ENCODE measurements around the gene SNRPA1. TPM values are rescaled to one million over a fixed set of nuclear protein-coding genes. Genes with fewer than 3 reads are reported as not detected.
"Not testable (repeated sequence)": the region's sequence is repeated elsewhere in the genome, so short reads cannot be mapped to it uniquely, and the experiment has no call there.

SNRPA1 gene
- total RNA-seq, 1 donor from 2014 or later, result 62.4 TPM

DNA sequence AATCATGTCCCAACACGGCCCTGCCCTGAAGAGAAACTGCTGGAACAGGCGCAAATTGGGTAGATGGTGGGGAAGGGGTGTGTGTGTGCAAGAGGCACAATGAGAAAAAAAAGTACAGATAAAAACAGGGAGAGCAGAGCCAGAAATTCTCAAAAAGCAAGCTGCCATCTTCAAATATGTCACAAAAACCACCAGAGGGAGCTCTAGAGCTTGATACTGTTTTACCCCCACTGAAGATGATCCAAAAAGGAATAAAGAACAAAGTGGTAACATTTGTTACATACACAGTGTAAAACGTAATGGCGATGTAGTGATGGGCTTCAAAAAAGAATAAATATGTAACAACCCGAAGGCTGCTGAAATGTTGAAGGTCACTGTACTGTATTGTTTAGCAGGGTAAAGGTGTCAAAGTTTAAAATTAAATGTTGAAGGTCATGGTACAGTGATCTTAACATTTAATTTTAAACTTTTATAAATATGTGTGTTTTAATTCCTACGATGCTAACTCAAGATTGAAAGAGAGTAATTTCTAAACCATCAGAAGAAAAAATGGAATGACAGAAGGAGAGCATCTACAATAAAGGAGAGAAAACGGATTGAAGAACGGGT lies 6.0 kb downstream of the SNRPA1 start:
- peak; percentile 73 for TF ChIP-seq CTCF (conservative IDR thresholded peaks at IDR 0.05; ENCODE audit: low read depth, low read length)
- no peak for DNase-seq (ENCODE audit: low read depth)
- H3K4me3 ChIP-seq (ENCODE audit: low read depth, low read length), result no peak overlapping the region

DNA sequence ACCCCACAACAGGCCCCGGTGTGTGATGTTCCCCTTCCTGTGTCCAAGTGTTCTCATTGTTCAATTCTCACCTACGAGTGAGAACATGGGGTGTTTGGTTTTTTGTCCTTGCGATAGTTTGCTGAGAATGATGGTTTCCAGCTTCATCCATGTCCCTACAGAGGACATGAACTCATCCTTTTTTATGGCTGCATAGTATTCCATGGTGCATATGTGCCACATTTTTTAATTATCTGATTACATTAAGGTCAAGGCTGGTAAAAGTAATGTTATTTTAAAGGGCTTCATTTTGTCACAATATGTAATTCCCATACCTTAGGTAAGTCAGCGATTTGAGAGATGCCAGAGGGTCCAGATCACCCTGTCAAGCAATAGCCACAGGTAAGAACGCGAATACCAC lies 7.7 kb downstream of the SNRPA1 start:
- not testable (repeated sequence) for H3K4me3 ChIP-seq (ENCODE audit: low read depth, low read length); DNase-seq (ENCODE audit: low read depth)

- TF ChIP-seq CTCF (conservative IDR thresholded peaks at IDR 0.05; ENCODE audit: low read depth, low read length), result no peak
Measured at GRCh38 chr15:101286471-101287114, 8.5 kb downstream of the SNRPA1 start.

GRCh38 chr15:101283931-101284330 lies 11.1 kb downstream of the SNRPA1 start:
- no peak for TF ChIP-seq CTCF (conservative IDR thresholded peaks at IDR 0.05; ENCODE audit: low read depth, low read length)
- DNase-seq (ENCODE audit: low read depth), result no peak
- H3K4me3 ChIP-seq (ENCODE audit: low read depth, low read length), result no peak overlapping the region

More at GRCh38 chr15:101286471-101287114, 8.5 kb downstream of the SNRPA1 start:
- no peak overlapping the region for H3K4me3 ChIP-seq (ENCODE audit: low read depth, low read length)
- no peak for DNase-seq (ENCODE audit: low read depth)

DNA sequence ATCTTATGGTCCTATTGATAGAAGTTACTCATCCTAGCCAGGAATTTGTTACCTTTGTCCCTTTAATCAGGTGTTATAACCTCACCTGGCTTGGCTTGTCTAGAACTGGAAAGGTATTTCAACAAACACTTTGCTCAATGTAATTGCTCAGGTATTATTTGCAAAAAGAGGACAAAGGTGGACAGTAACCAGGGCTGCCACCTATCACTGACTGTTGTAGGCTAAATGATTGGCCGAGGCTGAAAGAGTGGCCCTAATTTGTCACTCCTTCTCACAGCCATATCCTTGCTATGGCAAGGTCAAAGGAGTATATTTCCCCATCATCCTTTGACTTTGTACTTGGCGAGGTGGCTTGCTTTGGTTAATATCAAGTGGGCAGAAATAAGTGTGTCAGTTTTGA lies 15.0 kb downstream of the SNRPA1 start:
- no peak for DNase-seq (ENCODE audit: low read depth)
- no peak overlapping the region for H3K4me3 ChIP-seq (ENCODE audit: low read depth, low read length)
- TF ChIP-seq CTCF (conservative IDR thresholded peaks at IDR 0.05; ENCODE audit: low read depth, low read length), result no peak

GRCh38 chr15:101277943-101278564 lies 17.0 kb downstream of the SNRPA1 start:
- no peak for TF ChIP-seq CTCF (conservative IDR thresholded peaks at IDR 0.05; ENCODE audit: low read depth, low read length)
- H3K4me3 ChIP-seq (ENCODE audit: low read depth, low read length), result peak overlapping the region; percentile 97
- DNase-seq (ENCODE audit: low read depth), result no peak

- peak within 1 kb of the TSS; percentile 97 for H3K4me3 ChIP-seq (ENCODE audit: low read depth, low read length)
- no peak for DNase-seq (ENCODE audit: low read depth)
- TF ChIP-seq CTCF (conservative IDR thresholded peaks at IDR 0.05; ENCODE audit: low read depth, low read length), result no peak
Measured at GRCh38 chr15:101277038-101277822, 17.8 kb downstream of the SNRPA1 start, which contains the start of gene SELENOS. Gene SELENOS, minus strand, starts transcription at chr15:101277485. Its CDS starts 68 bp downstream, at chr15:101277417.
